ENCODE data around the gene EPGN. TPM values are rescaled to one million over a fixed set of nuclear protein-coding genes. Genes with fewer than 3 reads are reported as not detected.

The EPGN gene
- total and polyA plus RNA-seq, 2 donors from 2014 or later = 1.6 TPM; not detected in 1

DNA sequence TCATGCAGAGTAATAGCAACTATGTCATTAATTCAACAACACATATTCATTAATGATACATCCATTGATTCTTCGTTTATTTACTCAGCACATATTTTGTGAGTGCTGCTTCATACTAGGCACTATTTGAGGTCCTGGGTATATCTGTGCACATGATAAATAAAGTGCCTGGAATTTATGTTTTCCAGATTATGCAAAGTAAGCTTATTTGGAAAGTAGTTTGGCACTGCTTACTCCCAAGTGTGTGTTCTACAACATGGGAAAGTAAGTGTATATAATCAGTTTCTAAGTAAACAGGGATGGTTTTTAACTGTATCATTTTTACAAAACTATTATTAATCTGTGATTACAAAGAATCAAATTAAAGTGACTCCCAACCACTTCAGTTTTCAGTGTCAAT is 16.8 kb upstream of the EPGN start:
- no peaks in the 10 kb centered on the region for H3K9me3 ChIP-seq (ENCODE audit: control insufficient read depth in 2 of 3, insufficient read depth in 1 of 3, low read length in 3 of 3)
- no peak for DNase-seq
- intact Hi-C loops (cut with DNase I) = no loop called here
- H3K9ac ChIP-seq (ENCODE audit: low read length in 3 of 3) = no peak overlapping the region
- H3K4me3 ChIP-seq (ENCODE audit: low read length in 3 of 3) = no peak overlapping the region
- H3K27ac ChIP-seq (ENCODE audit: low read depth in 2 of 2, low read length in 2 of 2) = no peak overlapping the region
- no peaks in the 10 kb centered on the region for H3K27me3 ChIP-seq (ENCODE audit: control insufficient read depth, insufficient read depth, low read length)
- no peaks in the 10 kb centered on the region for H3K4me1 ChIP-seq (ENCODE audit: control insufficient read depth in 2 of 3, insufficient read depth in 2 of 3, low read depth in 1 of 3, low read length in 3 of 3)
- FAIRE-seq = no peak
- no peaks in the 10 kb centered on the region for H3K36me3 ChIP-seq (ENCODE audit: control insufficient read depth in 2 of 3, insufficient read depth in 3 of 3, low read length in 3 of 3)
- no peak for TF ChIP-seq CTCF (IDR thresholded peaks at IDR 0.05; ENCODE audit: borderline replicate concordance, extremely low read depth, insufficient read depth)

DNA sequence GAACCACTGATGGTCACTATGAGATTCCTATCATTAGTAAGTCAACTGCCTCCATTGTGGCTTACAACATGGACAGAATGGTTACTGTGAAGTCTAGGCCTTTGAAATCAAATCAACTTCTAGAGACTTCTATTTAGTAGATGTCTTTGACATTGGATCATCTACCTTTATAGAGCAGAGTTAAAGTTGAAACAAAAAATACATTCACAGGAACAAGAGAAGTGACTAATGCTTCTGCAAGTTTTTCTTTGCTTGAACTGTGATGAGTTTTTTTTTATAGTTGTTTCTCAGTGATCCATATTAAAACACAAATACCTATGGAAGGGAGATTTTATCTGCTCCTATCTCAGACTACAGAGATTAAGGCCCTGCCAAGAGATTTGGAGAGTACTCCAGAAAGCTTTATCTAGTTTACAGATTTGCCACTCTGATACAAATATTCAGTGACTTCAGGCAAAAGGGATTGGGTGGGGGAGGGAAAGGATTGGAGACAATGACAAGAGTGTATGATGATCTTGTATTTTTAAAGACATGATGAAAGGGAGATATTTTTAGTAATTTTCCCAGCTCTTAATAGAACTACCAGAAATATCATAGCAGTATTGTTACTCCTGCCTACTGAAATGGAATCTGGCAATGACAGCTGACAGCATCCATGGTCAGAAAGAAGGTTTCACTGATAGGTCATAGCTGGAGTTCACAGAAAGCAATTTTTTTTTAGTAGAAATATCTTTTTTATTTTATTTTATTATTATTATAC is 16.0 kb upstream of the EPGN start:
- intact Hi-C loops (cut with DNase I) = no loop called here
- Histone ChIP-seq H3K27me3 (ENCODE audit: control insufficient read depth, insufficient read depth, low read length) (no peaks in the 10 kb centered on the region), H3K27ac (ENCODE audit: low read depth in 2 of 2, low read length in 2 of 2) (no peak overlapping the region), H3K36me3 (ENCODE audit: control insufficient read depth in 2 of 3, insufficient read depth in 3 of 3, low read length in 3 of 3) (no peaks in the 10 kb centered on the region), H3K9me3 (ENCODE audit: control insufficient read depth in 2 of 3, insufficient read depth in 1 of 3, low read length in 3 of 3) (no peaks in the 10 kb centered on the region), H3K4me1 (ENCODE audit: control insufficient read depth in 2 of 3, insufficient read depth in 2 of 3, low read depth in 1 of 3, low read length in 3 of 3) (no peaks in the 10 kb centered on the region), H3K9ac (ENCODE audit: low read length in 3 of 3) (no peak overlapping the region), H3K4me3 (ENCODE audit: low read length in 3 of 3) (no peak overlapping the region)
- no peak for TF ChIP-seq CTCF (IDR thresholded peaks at IDR 0.05; ENCODE audit: borderline replicate concordance, extremely low read depth, insufficient read depth)
- no peak for FAIRE-seq
- no peak for DNase-seq

GRCh38 chr4:74293558-74293957 is 14.7 kb upstream of the EPGN start:
- intact Hi-C loops (cut with DNase I) = no loop called here
- FAIRE-seq (no peak), DNase-seq (peak in 1 of 5 donors; percentile 29)
- H3K27me3 ChIP-seq (ENCODE audit: control insufficient read depth, insufficient read depth, low read length) = no peaks in the 10 kb centered on the region
- H3K9me3 ChIP-seq (ENCODE audit: control insufficient read depth in 2 of 3, insufficient read depth in 1 of 3, low read length in 3 of 3) = no peaks in the 10 kb centered on the region
- H3K4me3 ChIP-seq (ENCODE audit: low read length in 3 of 3) = no peak overlapping the region
- H3K27ac ChIP-seq (ENCODE audit: low read depth in 2 of 2, low read length in 2 of 2) = no peak overlapping the region
- H3K9ac ChIP-seq (ENCODE audit: low read length in 3 of 3) = no peak overlapping the region
- no peaks in the 10 kb centered on the region for H3K4me1 ChIP-seq (ENCODE audit: control insufficient read depth in 2 of 3, insufficient read depth in 2 of 3, low read depth in 1 of 3, low read length in 3 of 3)
- H3K36me3 ChIP-seq (ENCODE audit: control insufficient read depth in 2 of 3, insufficient read depth in 3 of 3, low read length in 3 of 3) = no peaks in the 10 kb centered on the region
- no peak for TF ChIP-seq CTCF (IDR thresholded peaks at IDR 0.05; ENCODE audit: borderline replicate concordance, extremely low read depth, insufficient read depth)
